ENCODE results near the gene CDO1. TPM values are rescaled to one million over a fixed set of nuclear protein-coding genes. Genes with fewer than 3 reads are reported as not detected.
"Not testable (repeated sequence)": the region's sequence is repeated elsewhere in the genome, so short reads cannot be mapped to it uniquely, and the experiment has no call there.

CDO1 gene
- total RNA-seq, 6 donors from 2014 or later = 2.3 to 14.4 (median 6.9) TPM

DNA sequence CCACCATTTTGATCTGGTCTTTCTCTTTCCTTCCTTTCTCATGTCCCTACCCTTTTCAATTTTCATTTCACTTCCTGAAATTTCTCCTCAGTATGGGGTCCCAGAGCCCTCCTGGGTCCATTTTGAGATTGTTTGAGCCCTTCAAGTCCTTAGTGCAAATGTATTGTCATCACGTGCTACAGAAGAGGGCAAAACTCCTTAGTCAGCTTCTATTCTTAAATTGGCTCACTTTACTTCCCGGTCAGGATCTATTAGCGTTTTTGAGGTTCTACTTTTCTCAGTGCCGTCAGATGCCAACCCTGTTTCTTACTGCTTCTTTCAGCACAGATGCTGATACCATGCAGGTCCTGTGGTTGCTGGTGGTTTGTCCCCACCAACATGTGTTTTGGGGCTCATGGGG lies 19.0 kb upstream of the CDO1 start:
- H3K27me3 ChIP-seq = no peaks in the 10 kb centered on the region
- no peak overlapping the region for H3K4me3 ChIP-seq
- peaks cover 10 to 62% (median 22%) of the 10 kb centered on the region in 4 donors for H3K36me3 ChIP-seq
- WGBS, 2 donors = 90 to 95% methylated on average over 4 of the region's 4 CpGs
- TF ChIP-seq POLR2A (IDR thresholded peaks at IDR 0.05) (no peak), EP300 (IDR thresholded peaks at IDR 0.05) (no peak), POLR2AphosphoS5 (IDR thresholded peaks at IDR 0.05) (no peak)
- TF ChIP-seq, protein P1, sequence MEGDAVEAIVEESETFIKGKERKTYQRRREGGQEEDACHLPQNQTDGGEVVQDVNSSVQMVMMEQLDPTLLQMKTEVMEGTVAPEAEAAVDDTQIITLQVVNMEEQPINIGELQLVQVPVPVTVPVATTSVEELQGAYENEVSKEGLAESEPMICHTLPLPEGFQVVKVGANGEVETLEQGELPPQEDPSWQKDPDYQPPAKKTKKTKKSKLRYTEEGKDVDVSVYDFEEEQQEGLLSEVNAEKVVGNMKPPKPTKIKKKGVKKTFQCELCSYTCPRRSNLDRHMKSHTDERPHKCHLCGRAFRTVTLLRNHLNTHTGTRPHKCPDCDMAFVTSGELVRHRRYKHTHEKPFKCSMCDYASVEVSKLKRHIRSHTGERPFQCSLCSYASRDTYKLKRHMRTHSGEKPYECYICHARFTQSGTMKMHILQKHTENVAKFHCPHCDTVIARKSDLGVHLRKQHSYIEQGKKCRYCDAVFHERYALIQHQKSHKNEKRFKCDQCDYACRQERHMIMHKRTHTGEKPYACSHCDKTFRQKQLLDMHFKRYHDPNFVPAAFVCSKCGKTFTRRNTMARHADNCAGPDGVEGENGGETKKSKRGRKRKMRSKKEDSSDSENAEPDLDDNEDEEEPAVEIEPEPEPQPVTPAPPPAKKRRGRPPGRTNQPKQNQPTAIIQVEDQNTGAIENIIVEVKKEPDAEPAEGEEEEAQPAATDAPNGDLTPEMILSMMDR (IDR thresholded peaks at IDR 0.05) = no peak
- peaks cover 25 to 28% (median 26%) of the 10 kb centered on the region in 4 donors for H3K4me1 ChIP-seq
- ATAC-seq (ENCODE audit: low FRiP score in 2 of 2) = no peak
- DNase-seq = no peak
- no peak overlapping the region for H3K27ac ChIP-seq
- H3K9me3 ChIP-seq = no peaks in the 10 kb centered on the region

DNA sequence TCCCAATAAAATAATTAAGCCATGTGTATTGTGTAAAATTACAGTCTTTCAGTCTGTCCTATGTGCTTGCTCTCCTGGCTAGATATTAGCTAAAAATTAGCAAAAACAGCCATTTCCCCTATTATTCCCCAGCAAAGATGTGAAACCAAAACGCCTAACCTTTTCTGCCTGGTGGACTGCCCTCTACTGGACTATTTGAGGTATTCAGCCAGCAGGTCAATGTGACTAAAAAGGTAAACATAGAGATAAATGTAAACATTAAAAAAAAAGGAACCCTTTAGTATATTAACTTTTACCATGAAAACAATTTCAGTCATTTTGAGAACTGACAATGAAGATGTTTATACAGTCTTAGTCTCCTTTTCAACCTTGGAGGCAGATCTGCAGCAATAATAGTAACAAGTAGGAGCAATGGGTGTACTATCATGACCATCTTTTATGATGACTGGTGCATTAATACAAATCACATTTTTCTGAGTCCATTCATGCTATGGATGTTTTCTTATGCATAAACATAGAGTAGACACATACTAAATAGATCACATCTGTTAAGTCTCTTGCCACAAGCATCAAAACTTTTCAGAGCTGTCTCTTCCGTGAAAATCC lies 14.8 kb upstream of the CDO1 start:
- DNase-seq = no peak
- H3K27ac ChIP-seq = no peak overlapping the region
- no peaks in the 10 kb centered on the region for H3K27me3 ChIP-seq
- WGBS, 2 donors = 49 to 57% methylated on average over 2 of the region's 2 CpGs
- no peaks in the 10 kb centered on the region for H3K9me3 ChIP-seq
- H3K4me1 ChIP-seq = peaks cover 0 to 3% (median 0%) of the 10 kb centered on the region in 4 donors
- no peak overlapping the region for H3K4me3 ChIP-seq
- TF ChIP-seq EP300 (IDR thresholded peaks at IDR 0.05) (no peak), POLR2AphosphoS5 (IDR thresholded peaks at IDR 0.05) (no peak), POLR2A (IDR thresholded peaks at IDR 0.05) (no peak)
- TF ChIP-seq, protein P1 (IDR thresholded peaks at IDR 0.05) = peak; percentile 51 to 68 (median 58)
- peak in 1 of 2 donors; percentile 68 for ATAC-seq (ENCODE audit: low FRiP score in 2 of 2)
- H3K36me3 ChIP-seq = peaks cover 14 to 75% (median 19%) of the 10 kb centered on the region in 4 donors

DNA sequence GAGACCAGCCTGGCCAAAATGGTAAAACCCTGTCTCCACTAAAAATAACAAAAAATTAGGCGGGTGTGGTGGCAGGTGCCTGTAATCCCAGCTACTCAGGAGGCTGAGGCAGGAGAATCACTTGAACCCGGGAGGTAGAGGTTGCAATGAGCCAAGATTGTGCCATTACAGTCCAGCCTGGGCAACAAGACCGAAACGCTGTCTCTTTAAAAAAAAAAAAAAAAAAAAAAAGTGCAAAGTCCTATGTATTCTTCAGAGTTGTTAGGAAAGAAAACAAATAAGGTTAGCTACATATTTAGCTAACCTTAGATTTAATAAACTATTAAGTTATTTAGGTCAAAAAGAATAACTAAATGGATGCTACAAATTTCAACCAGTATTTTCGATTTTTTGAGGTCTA lies 13.5 kb upstream of the CDO1 start:
- H3K4me3 ChIP-seq = no peak overlapping the region
- ATAC-seq (ENCODE audit: low FRiP score in 2 of 2) = no peak
- no peak for DNase-seq
- H3K27ac ChIP-seq = no peak overlapping the region
- no peaks in the 10 kb centered on the region for H3K27me3 ChIP-seq
- no peak for TF ChIP-seq EP300 (IDR thresholded peaks at IDR 0.05)
- no peak for TF ChIP-seq POLR2AphosphoS5 (IDR thresholded peaks at IDR 0.05)
- TF ChIP-seq POLR2A (IDR thresholded peaks at IDR 0.05) = no peak
- TF ChIP-seq, protein P1 (IDR thresholded peaks at IDR 0.05) = no peak
- H3K9me3 ChIP-seq = no peaks in the 10 kb centered on the region
- 84 to 96% methylated on average over 5 of the region's 5 CpGs for WGBS, 2 donors
- H3K4me1 ChIP-seq = peaks cover 0 to 3% (median 0%) of the 10 kb centered on the region in 4 donors
- peaks cover 7 to 62% (median 13%) of the 10 kb centered on the region in 4 donors for H3K36me3 ChIP-seq

DNA sequence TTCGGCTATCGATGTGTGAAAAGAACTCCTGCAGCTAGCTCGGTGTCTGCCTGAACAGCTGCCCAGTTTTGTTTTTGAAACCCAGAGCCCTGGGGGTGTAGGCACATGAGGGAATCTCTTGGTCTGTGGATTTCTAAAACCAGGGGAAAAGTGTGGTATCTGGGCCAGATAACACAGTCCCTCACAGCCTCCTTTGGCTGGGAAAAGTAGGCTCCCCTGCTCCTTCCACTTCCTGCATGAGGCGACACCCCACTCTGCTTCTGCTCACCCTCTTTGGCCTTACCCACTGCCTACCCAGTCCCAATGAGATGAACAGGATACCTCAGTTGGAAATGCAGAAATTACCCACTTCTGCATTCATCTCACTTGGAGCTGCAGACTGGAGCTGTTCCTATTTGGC lies 9.5 kb upstream of the CDO1 start:
- no peak for DNase-seq
- WGBS, 2 donors = 99 to 100% methylated on average over 4 of the region's 4 CpGs
- Histone ChIP-seq H3K36me3 (peaks cover 6 to 31% (median 7%) of the 10 kb centered on the region in 4 donors), H3K27ac (no peak overlapping the region), H3K27me3 (no peaks in the 10 kb centered on the region), H3K4me3 (no peak overlapping the region), H3K9me3 (no peaks in the 10 kb centered on the region), H3K4me1 (no peaks in the 10 kb centered on the region)
- no peak for ATAC-seq (ENCODE audit: low FRiP score in 2 of 2)
- TF ChIP-seq, protein P1 (IDR thresholded peaks at IDR 0.05) = no peak
- TF ChIP-seq POLR2A (IDR thresholded peaks at IDR 0.05) (no peak), EP300 (IDR thresholded peaks at IDR 0.05) (no peak), POLR2AphosphoS5 (IDR thresholded peaks at IDR 0.05) (no peak)

DNA sequence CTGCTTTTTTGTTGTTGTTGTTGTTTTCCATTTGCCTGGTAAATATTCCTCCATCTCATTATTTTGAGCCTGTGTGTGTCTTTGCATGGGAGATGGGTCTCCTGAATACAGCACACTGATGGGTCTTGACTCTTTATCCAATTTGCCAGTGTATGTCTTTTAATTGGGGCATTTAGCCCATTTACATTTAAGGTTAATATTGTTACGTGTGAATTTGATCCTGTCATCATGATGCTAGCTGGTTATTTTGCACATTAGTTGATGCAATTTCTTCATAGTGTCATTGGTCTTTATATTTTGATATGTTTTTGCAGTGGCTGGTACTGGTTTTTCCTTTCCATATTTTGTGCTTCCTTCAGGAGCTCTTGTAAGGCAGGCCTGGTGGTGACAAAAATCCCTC lies 8.5 kb upstream of the CDO1 start:
- 96 to 100% methylated on average over 1 of the region's 1 CpG for WGBS, 2 donors
- H3K27me3 ChIP-seq = not testable (repeated sequence)

More for the DNA sequence above, 8.5 kb upstream of the CDO1 start:
- H3K27ac ChIP-seq; H3K9me3 ChIP-seq; H3K4me1 ChIP-seq; ATAC-seq (ENCODE audit: low FRiP score in 2 of 2); H3K4me3 ChIP-seq; DNase-seq: not testable (repeated sequence)
- H3K36me3 ChIP-seq = peaks cover 6 to 21% (median 7%) of the 10 kb centered on the region in 4 donors

Measured in upper lobe of left lung (tissue), 6 donors.